ENCODE results near the gene KLLN.
"Not testable (repeated sequence)": the region's sequence is repeated elsewhere in the genome, so short reads cannot be mapped to it uniquely, and the experiment has no call there.

KLLN gene

DNA sequence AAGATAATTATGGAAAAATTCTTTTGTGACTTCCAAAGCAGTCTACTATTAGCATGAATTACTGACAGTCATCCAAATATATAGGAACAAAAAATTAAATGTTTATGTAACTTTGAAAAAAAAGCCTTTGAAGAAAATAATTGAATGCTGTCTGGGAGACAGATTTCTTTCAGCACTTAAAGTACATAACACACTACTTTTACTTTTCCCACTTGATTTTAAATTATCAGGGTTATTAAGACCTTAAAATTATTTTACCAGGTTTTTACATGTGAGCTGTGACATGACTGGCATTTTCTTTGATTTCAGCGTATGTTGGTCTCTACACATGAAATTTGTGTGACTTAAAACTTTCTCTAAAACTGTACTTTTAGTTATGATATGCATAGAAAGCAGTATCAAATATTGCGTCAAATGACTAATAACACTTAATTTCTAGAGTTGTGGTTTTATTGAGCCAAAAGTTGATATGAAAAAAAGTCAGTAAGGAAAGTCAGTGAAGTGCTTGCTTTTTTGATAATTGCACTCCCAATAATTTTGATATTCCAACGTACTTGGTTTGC lies 3.2 kb upstream of the KLLN start:
- DNase-seq (ENCODE audit: low spot score) = peak; percentile 45

DNA sequence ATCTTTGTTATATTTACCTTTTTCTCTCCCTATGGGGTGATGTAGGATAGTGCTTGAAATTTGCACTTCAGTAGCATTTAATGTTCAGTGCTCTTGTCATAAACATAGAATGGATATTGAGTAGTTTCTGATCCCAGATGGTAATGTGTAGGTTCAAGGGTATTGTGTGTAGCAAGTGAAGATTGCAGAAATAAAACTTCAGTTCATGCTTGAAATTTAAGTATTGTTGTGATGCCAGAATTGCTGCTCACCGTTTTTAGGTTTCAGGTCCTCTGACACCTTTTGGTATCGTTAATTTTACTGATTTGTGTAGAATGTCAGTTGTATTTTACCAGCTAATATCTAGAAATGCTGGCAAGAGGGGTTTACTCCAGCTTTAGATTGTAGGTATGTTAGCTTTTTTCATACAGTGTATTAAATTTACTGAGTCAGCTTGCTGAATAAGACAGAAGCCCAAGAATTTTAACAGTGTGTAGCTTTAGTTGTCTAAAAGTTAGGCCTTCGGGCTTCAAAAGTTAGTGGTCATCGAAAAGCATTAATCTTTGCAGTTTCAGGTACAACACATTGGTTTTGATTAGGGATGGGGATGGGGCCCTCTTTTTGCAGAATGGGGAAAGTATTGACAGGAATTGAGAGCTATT lies 2.0 kb upstream of the KLLN start:
- peak; percentile 36 for DNase-seq (ENCODE audit: low spot score)

GRCh38 chr10:87864496-87865059 lies 1.2 kb upstream of the KLLN start:
- DNase-seq (ENCODE audit: low spot score) = peak; percentile 51

DNA sequence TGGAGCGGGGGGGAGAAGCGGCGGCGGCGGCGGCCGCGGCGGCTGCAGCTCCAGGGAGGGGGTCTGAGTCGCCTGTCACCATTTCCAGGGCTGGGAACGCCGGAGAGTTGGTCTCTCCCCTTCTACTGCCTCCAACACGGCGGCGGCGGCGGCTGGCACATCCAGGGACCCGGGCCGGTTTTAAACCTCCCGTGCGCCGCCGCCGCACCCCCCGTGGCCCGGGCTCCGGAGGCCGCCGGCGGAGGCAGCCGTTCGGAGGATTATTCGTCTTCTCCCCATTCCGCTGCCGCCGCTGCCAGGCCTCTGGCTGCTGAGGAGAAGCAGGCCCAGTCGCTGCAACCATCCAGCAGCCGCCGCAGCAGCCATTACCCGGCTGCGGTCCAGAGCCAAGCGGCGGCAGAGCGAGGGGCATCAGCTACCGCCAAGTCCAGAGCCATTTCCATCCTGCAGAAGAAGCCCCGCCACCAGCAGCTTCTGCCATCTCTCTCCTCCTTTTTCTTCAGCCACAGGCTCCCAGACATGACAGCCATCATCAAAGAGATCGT lies 690 bp upstream of the KLLN start:
- DNase-seq (ENCODE audit: low spot score) = peak; percentile 50

DNA sequence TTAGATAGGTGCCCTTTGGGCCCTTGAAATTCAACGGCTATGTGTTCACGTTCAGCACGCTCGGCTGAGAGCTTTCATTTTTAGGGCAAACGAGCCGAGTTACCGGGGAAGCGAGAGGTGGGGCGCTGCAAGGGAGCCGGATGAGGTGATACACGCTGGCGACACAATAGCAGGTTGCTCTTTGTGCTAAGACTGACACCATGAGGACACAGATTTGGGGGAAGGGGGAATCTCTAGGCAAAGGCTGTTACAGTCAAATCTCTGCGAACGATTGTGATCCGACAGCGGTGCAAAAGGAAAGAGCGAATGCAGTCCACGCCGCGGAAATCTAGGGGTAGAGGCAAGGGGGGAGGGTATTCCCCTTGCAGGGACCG lies 667 bp downstream of the KLLN start:
- DNase-seq (ENCODE audit: low spot score) = no peak

- peak; percentile 97 for DNase-seq (ENCODE audit: low spot score)
Observed at GRCh38 chr10:87861953-87862678, 1.2 kb downstream of the KLLN start.

DNA sequence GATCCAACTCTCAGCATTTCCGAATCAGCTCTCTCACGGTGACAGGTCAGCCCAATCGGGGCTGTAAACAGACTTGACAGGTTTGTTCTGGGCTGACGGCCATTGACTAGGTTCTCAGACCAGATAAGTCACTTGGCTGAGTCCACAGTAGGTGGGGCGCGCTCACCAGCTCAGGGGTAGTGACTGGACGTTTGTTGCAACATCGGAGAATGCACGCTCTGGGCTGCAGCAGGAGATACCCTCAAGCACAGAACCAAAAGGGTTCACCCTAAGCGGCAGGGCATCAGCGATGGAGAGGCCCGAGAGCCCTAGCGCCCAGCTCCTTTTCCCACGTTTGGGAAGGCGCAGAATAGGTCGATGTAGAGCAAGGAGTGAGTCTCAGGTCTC lies 1.8 kb downstream of the KLLN start:
- DNase-seq (ENCODE audit: low spot score) = peak; percentile 89

DNA sequence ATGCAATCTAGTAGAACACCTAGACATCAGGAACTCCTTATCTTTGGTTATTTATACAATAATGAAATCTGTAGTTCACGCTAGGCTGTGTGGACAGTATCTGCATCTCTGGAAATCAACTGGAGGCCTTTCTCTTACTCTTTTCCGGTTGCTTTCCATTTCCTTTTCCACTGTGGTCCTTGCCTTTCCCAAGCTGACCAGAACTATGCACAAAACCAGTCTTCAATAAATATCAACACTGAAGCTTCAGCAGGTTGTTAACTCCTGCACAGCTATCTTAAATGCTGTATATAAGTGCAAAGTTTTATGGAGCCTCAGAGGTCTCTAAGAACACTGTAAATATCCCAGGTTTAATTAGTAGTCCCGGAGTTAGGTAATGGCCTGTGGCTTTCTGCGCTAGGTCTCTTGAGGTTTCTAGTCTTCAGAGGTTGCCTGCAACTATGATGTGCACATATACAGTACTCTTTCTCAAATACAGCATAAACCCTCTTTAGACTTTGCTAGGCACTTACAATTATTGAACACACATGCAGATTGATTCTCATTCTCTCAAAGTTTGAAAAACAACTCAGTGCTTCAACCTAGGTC lies 2.4 kb downstream of the KLLN start:
- DNase-seq (ENCODE audit: low spot score) = no peak

GRCh38 chr10:87860156-87860795 lies 3.1 kb downstream of the KLLN start:
- peak; percentile 66 for DNase-seq (ENCODE audit: low spot score)

DNA sequence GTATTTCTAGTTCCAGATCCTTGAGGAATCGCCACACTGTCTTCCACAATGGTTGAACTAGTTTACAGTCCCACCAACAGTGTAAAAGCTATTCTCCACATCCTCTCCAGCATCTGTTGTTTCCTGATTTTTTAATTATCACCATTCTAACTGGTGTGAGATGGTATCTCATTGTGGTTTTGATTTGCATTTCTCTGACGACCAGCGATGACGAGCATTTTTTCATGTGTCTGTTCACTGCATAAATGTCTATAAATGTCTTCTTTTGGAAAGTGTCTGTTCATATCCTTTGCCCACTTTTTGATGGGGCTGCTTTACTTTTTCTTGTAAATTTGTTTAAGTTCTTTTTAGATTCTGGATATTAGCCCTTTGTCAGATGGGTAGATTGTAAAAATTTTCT lies 7.7 kb downstream of the KLLN start:
- DNase-seq (ENCODE audit: low spot score) = not testable (repeated sequence)

DNA sequence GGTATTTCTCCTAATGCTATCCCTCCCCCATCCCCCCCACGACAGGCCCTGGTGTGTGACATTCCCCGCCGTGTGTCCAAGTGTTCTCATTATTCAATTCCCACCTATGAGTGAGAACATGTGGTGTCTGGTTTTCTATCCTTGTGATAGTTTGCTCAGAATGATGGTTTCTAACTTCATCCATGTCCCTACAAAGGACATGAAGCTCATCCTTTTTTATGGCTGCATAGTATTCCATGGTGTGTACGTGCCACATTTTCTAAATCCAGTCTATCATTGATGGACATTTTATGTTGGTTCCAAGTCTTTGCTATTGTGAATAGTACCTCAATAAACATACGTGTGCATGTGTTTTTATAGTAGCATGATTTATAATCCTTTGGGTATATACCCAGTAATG lies 8.1 kb downstream of the KLLN start:
- not testable (repeated sequence) for DNase-seq (ENCODE audit: low spot score)

- DNase-seq (ENCODE audit: low spot score) = no peak
Observed at GRCh38 chr10:87852089-87852488, 11.2 kb downstream of the KLLN start.

DNA sequence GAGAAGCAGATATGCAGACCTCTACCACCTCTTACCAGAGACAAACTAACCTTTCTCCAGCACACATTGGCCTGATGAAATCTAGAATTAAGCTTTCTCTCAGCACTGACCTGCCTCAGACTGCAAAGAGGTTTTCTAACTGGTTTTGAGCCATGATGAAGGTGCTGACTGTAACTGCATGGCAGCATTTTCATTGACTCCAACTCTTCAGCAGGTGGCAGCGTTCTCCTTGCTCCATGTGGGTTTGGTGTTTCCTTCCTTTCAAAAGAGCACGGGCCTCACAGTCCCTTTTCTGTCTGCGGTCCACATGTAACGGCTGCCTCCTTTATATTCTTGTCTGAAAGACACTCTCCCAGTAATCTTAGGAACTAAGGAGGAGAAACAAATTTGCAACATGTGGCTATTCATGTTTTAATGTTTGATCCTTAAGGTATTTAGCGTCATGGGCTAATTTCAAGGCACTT lies 12.6 kb downstream of the KLLN start:
- DNase-seq (ENCODE audit: low spot score) = peak; percentile 68

DNA sequence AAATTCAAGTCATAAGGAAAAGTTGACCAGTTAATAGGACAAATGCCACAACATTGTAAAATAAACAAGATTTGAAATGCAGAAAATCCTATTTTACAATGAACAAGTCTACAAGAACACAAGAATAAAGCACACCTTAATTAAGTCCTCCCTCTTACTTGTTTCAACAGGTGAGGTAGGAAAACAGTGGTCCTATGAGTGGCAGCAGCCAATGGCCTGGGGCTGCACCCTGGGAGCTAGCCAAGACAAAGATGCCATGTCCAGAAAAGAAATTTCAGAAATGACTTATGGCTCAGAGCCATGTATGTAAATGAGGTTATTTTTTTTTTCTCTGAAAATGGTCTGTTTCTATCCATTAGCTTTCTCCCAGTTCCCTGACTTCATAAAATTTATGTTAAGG lies 14.3 kb downstream of the KLLN start:
- DNase-seq (ENCODE audit: low spot score) = no peak

DNA sequence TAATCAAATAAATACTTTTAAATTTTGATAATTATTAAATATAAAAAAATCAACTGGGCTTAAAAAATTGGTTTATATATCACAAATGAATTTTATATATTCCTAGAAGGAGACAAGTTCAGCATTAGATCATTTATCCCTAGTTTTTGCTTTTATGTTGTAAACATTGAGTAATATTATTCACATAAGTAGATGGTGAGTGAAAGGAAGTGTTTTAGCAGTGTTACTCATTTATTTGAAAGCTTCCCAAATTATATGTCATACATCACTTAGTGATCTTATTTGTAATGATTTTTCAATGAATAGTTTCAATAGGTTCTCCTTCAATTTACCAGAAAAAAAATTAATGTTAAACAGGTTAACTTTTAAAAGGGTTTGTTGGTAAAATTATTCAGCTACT lies 15.8 kb downstream of the KLLN start:
- no peak for DNase-seq (ENCODE audit: low spot score)

- not testable (repeated sequence) for DNase-seq (ENCODE audit: low spot score)
Observed at GRCh38 chr10:87846711-87847110, 16.6 kb downstream of the KLLN start.

- DNase-seq (ENCODE audit: low spot score) = no peak
Observed at GRCh38 chr10:87846023-87846422, 17.3 kb downstream of the KLLN start.

DNA sequence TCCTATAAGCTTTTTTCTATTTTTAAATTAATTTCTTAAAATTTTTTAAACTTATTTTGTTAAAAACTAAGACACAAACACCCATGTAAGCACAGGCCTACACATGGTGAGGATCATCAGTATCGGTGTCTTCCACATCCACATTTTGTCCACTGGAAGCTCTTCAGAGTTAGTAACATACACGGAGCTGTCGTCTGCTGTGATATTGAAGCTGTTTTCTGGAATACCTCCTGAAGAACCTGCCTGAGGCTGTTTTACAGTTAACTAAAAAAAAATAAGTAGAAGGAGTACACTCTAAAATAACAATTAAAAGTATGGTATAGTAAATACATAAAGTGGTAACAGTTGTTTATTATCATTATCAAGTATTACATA lies 17.7 kb downstream of the KLLN start:
- no peak for DNase-seq (ENCODE audit: low spot score)

DNA sequence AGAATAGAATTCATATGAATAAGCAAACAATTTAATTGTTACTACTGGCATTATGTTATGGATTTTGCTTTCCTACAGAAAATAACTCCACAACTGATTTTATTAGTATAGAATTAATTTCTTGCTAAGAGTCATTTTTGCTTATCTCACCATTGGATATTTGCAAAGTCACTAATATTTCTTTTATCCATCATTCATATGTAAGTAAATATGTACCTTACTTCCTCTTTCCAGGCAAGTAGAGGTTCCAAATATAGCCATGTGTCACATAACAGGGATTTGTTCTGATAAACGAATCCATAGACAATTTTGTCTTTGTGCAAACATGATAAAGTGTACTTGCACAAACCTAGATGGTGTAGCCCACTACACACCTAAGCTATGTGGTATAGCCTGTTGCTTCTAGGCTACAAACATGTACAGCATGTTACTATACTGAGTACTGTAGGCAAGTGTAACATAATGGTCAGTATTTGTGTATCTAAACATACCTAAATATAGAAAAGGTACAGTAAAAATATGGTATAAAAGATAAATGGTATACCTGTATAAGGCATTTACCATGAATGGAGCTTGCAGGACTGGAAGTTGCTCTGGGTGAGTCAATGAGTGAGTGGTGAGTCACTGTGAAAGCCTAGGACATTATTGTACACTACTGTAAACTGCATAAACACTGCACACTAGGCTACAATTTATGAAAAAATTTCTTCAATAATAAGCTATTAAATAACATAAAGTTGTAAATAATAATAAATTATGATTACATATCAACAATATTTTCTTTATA lies 18.3 kb downstream of the KLLN start:
- DNase-seq (ENCODE audit: low spot score) = no peak

DNA sequence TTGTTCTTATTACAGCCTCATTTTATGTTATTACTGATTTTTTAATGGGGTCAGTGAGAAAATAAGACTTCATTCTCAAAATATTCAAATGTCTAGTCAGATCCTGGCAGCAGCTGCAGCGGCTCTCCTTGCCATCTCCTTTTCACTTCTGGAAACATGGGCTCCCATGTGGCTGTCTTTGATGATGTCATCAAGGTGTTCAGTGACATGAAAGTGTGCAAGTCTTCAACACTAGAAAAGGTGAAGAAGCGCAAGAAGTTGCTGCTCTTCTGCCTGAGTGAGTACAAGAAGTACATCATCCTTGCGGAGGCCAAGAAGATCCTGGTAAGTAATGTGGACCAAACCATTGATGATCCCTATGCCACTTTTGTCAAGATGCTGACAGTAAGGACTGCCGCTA lies 19.6 kb downstream of the KLLN start:
- DNase-seq (ENCODE audit: low spot score) = no peak

- no peak for DNase-seq (ENCODE audit: low spot score)
Observed at GRCh38 chr10:87842776-87843497, 20.4 kb downstream of the KLLN start.

Data from hematopoietic multipotent progenitor cell treated with erythropoietin and hydrocortisone succinate and interleukin-3 and kit ligand, for 17 days (in vitro differentiated cells).